DND-41 (cell line): ENCODE data around the gene ARL4C.

Source experiments
- ATAC-seq: fragments of 200-7000 bp; cut with Tn5 transposase; 3 replicates; pipeline ENCODE4 v1.9.1; 2021; ENCODE audit warnings: low read depth; ENCODE audit not compliant: insufficient read depth
- DNase-seq: peaks from one replicate; pipeline ENCODE4 v3.0.0-alpha.2; 2020
- H2AFZ ChIP-seq: 2 replicates; pipeline ENCODE4 v1.6.0; 2012; ENCODE audit warnings: low read depth, low read length
- H3K27ac ChIP-seq: 2 replicates; pipeline ENCODE4 v1.5.1; 2012; ENCODE audit warnings: low read length, inconsistent platforms
- H3K27me3 ChIP-seq: fragments of 200-600 bp; sonication (generic); 2 replicates; pipeline ENCODE4 v1.6.0; 2012; ENCODE audit warnings: low read length, mild to moderate bottlenecking, inconsistent platforms; ENCODE audit not compliant: insufficient read depth, poor library complexity
- H3K36me3 ChIP-seq: 2 replicates; pipeline ENCODE4 v1.5.1; 2012; ENCODE audit warnings: low read length, inconsistent platforms; ENCODE audit not compliant: insufficient read depth
- H3K4me1 ChIP-seq: 2 replicates; pipeline ENCODE4 v1.5.1; 2012; ENCODE audit warnings: mild to moderate bottlenecking, low read length; ENCODE audit not compliant: insufficient read depth
- H3K4me2 ChIP-seq: 2 replicates; pipeline ENCODE4 v1.6.0; 2012; ENCODE audit warnings: mild to moderate bottlenecking, moderate library complexity, low read length, inconsistent platforms; ENCODE audit not compliant: insufficient read depth
- H3K4me3 ChIP-seq, 2 experiments: fragments of 200-600 bp in 1 of 2; shearing (Covaris generic) in 1 of 2; 2 replicates each; pipeline ENCODE4 v1.5.1; 2012 to 2016; ENCODE audit warnings: inconsistent platforms in 2 of 2, low read length in 2 of 2, mild to moderate bottlenecking in 2 of 2, low read depth in 1 of 2, moderate library complexity in 1 of 2
- H3K79me2 ChIP-seq: 2 replicates; pipeline ENCODE4 v1.6.0; 2012; ENCODE audit warnings: low read length, inconsistent platforms; ENCODE audit not compliant: insufficient read depth
- H3K9ac ChIP-seq: 2 replicates; pipeline ENCODE4 v1.6.0; 2012; ENCODE audit warnings: low read depth, mild to moderate bottlenecking, inconsistent platforms, low read length, moderate library complexity
- H3K9me3 ChIP-seq: 2 replicates; pipeline ENCODE4 v1.5.1; 2012; ENCODE audit warnings: low read length, moderate library complexity, mild to moderate bottlenecking, inconsistent platforms; ENCODE audit not compliant: insufficient read depth, severe bottlenecking
- H4K20me1 ChIP-seq: 2 replicates; pipeline ENCODE4 v1.6.0; 2012; ENCODE audit warnings: low read length; ENCODE audit not compliant: insufficient read depth
- CTCF ChIP-seq: IDR thresholded peaks from 2 replicates; pipeline ENCODE4 v1.5.1; 2012; ENCODE audit warnings: borderline replicate concordance, low read length, moderate library complexity, mild to moderate bottlenecking; ENCODE audit not compliant: poor library complexity, severe bottlenecking; ENCODE audit errors: extremely low read depth
- EZH2 ChIP-seq: IDR thresholded peaks from 3 replicates; pipeline ENCODE4 v1.6.1; 2012; ENCODE audit warnings: borderline replicate concordance, low read depth, mild to moderate bottlenecking, moderate library complexity, low read length, inconsistent platforms; ENCODE audit not compliant: severe bottlenecking

Gene ARL4C

GRCh38 chr2:234491897-234492296 lies 5.0 kb downstream of the ARL4C start:
- Histone ChIP-seq H3K4me2 (peak overlapping the region; percentile 75), H3K9ac (peak overlapping the region; percentile 97), H3K79me2 (peaks cover 99% of the 10 kb centered on the region), H2AFZ (no peak overlapping the region), H4K20me1 (peaks cover 52% of the 10 kb centered on the region), H3K4me3 (peak overlapping the region; percentile 93 to 96; a peak in 3 of 4 replicates), H3K9me3 (no peaks in the 10 kb centered on the region), H3K36me3 (peaks cover 94% of the 10 kb centered on the region), H3K27me3 (no peaks in the 10 kb centered on the region), H3K27ac (peak overlapping the region; percentile 98), H3K4me1 (peaks cover 68% of the 10 kb centered on the region)
- no peak for ATAC-seq
- DNase-seq, result no peak
- TF ChIP-seq CTCF, result no peak
- TF ChIP-seq EZH2, result no peak

- peaks cover 74% of the 10 kb centered on the region for H3K4me1 ChIP-seq
- peak overlapping the region; percentile 98 for H3K27ac ChIP-seq
- peak overlapping the region; percentile 97 for H3K9ac ChIP-seq
- peaks cover 99% of the 10 kb centered on the region for H3K36me3 ChIP-seq
- H3K4me3 ChIP-seq, result peak overlapping the region in 1 of 2 experiments; percentile 93; a peak in 2 of 4 replicates
- H3K4me2 ChIP-seq, result peak overlapping the region; percentile 75
- DNase-seq, result no peak
- peaks cover 50% of the 10 kb centered on the region for H4K20me1 ChIP-seq
- no peak for TF ChIP-seq CTCF
- ATAC-seq, result no peak
- no peaks in the 10 kb centered on the region for H3K9me3 ChIP-seq
- peaks cover 100% of the 10 kb centered on the region for H3K79me2 ChIP-seq
- H2AFZ ChIP-seq, result no peak overlapping the region
- H3K27me3 ChIP-seq, result no peaks in the 10 kb centered on the region
Measured at GRCh38 chr2:234491281-234491680, 5.6 kb downstream of the ARL4C start.

GRCh38 chr2:234490271-234491091 lies 6.4 kb downstream of the ARL4C start:
- peaks cover 82% of the 10 kb centered on the region for H3K4me1 ChIP-seq
- H3K9ac ChIP-seq, result peak overlapping the region; percentile 97
- peaks cover 100% of the 10 kb centered on the region for H3K79me2 ChIP-seq
- ATAC-seq (no peak), DNase-seq (no peak)
- no peaks in the 10 kb centered on the region for H3K27me3 ChIP-seq
- peak overlapping the region; percentile 98 for H3K27ac ChIP-seq
- no peak overlapping the region for H2AFZ ChIP-seq
- no peak for TF ChIP-seq EZH2
- H3K4me3 ChIP-seq, result peak overlapping the region in 1 of 2 experiments; percentile 93; a peak in 2 of 4 replicates
- H4K20me1 ChIP-seq, result peaks cover 42% of the 10 kb centered on the region
- H3K36me3 ChIP-seq, result peaks cover 96% of the 10 kb centered on the region
- H3K9me3 ChIP-seq, result no peaks in the 10 kb centered on the region
- peak overlapping the region; percentile 75 for H3K4me2 ChIP-seq

- no peak overlapping the region for H2AFZ ChIP-seq
- peak overlapping the region; percentile 92 for H3K27ac ChIP-seq
Measured at GRCh38 chr2:234488913-234489451, 7.9 kb downstream of the ARL4C start.

More at GRCh38 chr2:234488913-234489451, 7.9 kb downstream of the ARL4C start:
- H3K79me2 ChIP-seq, result peaks cover 96% of the 10 kb centered on the region
- peak overlapping the region; percentile 9; the same call in 1 of the 2 replicates for H3K4me2 ChIP-seq
- peaks cover 32% of the 10 kb centered on the region for H4K20me1 ChIP-seq
- H3K9ac ChIP-seq, result no peak overlapping the region
- H3K4me1 ChIP-seq, result peaks cover 97% of the 10 kb centered on the region
- H3K27me3 ChIP-seq, result no peaks in the 10 kb centered on the region
- no peak overlapping the region for H3K4me3 ChIP-seq
- TF ChIP-seq EZH2 (no peak), CTCF (no peak)
- peaks cover 81% of the 10 kb centered on the region for H3K36me3 ChIP-seq
- peak; percentile 26 for ATAC-seq
- H3K9me3 ChIP-seq, result no peaks in the 10 kb centered on the region
- peak; percentile 53 for DNase-seq
